Skin of body (tissue), 2 donors: ENCODE results near the gene CHST5. TPM values are rescaled to one million over a fixed set of nuclear protein-coding genes. Genes with fewer than 3 reads are reported as not detected.
"Not testable (repeated sequence)": the region's sequence is repeated elsewhere in the genome, so short reads cannot be mapped to it uniquely, and the experiment has no call there.

Experiments used
- DNase-seq: peaks from one replicate; lab custom pipeline; 2025; lab: John Stamatoyannopoulos, UW
- total RNA-seq: library from RNA; depleted of rRNA; stranded (reverse); fragments of >200 nt; gene quantifications from one replicate; pipeline ENCODE4 v1.2.3, GENCODE V29; 2014

CHST5 gene
- total RNA-seq, 1 donor from 2014 or later = 0.10 TPM

- DNase-seq = no peak
Observed at GRCh38 chr16:75514296-75514695, 21.6 kb downstream of the CHST5 start.

- no peak for DNase-seq
Observed at GRCh38 chr16:75506574-75506973, 29.3 kb downstream of the CHST5 start.

- no peak for DNase-seq
Observed at GRCh38 chr16:75506107-75506506, 29.8 kb downstream of the CHST5 start.

GRCh38 chr16:75503801-75504200 is 32.1 kb downstream of the CHST5 start:
- no peak for DNase-seq

GRCh38 chr16:75502916-75503605 is 32.8 kb downstream of the CHST5 start:
- no peak for DNase-seq

- peak; percentile 12 for DNase-seq
Observed at GRCh38 chr16:75501820-75502219, 34.1 kb downstream of the CHST5 start.

- no peak for DNase-seq
Observed at GRCh38 chr16:75501359-75501758, 34.5 kb downstream of the CHST5 start.

- DNase-seq = not testable (repeated sequence)
Observed at GRCh38 chr16:75498605-75499322, 37.1 kb downstream of the CHST5 start.

- DNase-seq = no peak
Observed at GRCh38 chr16:75497558-75497957, 38.4 kb downstream of the CHST5 start.

GRCh38 chr16:75495076-75495674 is 40.7 kb downstream of the CHST5 start, which contains the start of gene CHST6:
TSS of gene CHST6 (minus strand) at chr16:75495441. CDS start at chr16:75479828, 15,613 bp downstream.
- DNase-seq = no peak

GRCh38 chr16:75494661-75495075 is 41.2 kb downstream of the CHST5 start:
- DNase-seq = no peak

GRCh38 chr16:75494184-75494583 is 41.7 kb downstream of the CHST5 start:
- no peak for DNase-seq

GRCh38 chr16:75491876-75492275 is 44.0 kb downstream of the CHST5 start:
- DNase-seq = no peak

- DNase-seq = no peak
Observed at GRCh38 chr16:75488322-75488721, 47.6 kb downstream of the CHST5 start.

GRCh38 chr16:75486676-75487313 is 49.1 kb downstream of the CHST5 start:
- DNase-seq = no peak

- DNase-seq = no peak
Observed at GRCh38 chr16:75486014-75486675, 49.8 kb downstream of the CHST5 start.

- DNase-seq = no peak
Observed at GRCh38 chr16:75485230-75486013, 50.5 kb downstream of the CHST5 start.

GRCh38 chr16:75483222-75483621 is 52.7 kb downstream of the CHST5 start:
- no peak for DNase-seq

GRCh38 chr16:75482434-75483205 is 53.3 kb downstream of the CHST5 start:
- no peak for DNase-seq

- no peak for DNase-seq
Observed at GRCh38 chr16:75481475-75481874, 54.4 kb downstream of the CHST5 start.
